ENCODE measurements around the gene OTUD3. TPM values are rescaled to one million over a fixed set of nuclear protein-coding genes. Genes with fewer than 3 reads are reported as not detected.

OTUD3 gene
- polyA plus RNA-seq, 1 donor (not counting 4 experiments of a cell fraction or from before 2014, with no cell fraction given) = 7.0 TPM

DNA sequence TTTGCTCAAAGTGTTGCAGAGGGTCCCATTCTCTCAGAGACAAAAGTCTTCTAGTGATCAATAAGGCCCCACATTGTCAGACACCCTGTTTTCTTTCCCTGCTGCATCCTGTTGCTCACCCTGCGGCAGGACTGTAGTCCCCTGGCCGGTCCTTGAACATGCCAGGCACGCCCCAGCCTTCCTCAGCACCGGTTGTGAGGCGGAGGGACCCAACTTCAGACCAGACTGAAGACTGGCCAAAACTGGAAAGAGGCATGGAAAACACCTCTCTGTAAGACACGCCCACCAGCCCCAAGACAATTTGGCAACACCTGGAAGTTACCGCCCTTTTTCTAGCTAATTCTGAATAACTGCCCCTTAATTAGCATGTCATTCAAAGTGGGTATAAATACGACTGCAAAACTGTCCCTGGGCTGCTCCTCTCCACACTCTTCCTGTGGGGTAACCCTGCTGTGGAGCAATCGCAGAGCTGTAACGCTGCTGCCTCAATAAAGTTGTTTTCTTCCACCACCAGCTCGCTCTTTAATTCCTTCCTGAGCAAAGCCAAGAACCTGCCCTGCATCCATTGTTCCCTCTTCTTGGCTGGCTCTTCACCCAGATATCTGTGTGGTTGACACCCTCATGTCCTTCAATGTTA is 73.5 kb downstream of the OTUD3 start:
- H3K9me1 ChIP-seq (ENCODE audit: control insufficient read depth, extremely low read depth, insufficient read depth, low read length) = no peaks in the 10 kb centered on the region
- no peaks in the 10 kb centered on the region for H4K20me1 ChIP-seq (ENCODE audit: control insufficient read depth, extremely low read depth, insufficient read depth, low read length)
- H3K4me3 ChIP-seq (ENCODE audit: control insufficient read depth in 2 of 3, extremely low read depth in 1 of 3, insufficient read depth in 2 of 3, low read depth in 1 of 3, low read length in 3 of 3) = no peak overlapping the region
- no peak overlapping the region for H3K9ac ChIP-seq (ENCODE audit: control insufficient read depth, extremely low read depth, insufficient read depth, low read length)
- no peaks in the 10 kb centered on the region for H3K36me3 ChIP-seq (ENCODE audit: control insufficient read depth in 2 of 2, extremely low read depth in 1 of 2, insufficient read depth in 2 of 2, low read length in 2 of 2)
- H3K4me2 ChIP-seq (ENCODE audit: control insufficient read depth, extremely low read depth, insufficient read depth, low read depth, low read length) = no peak overlapping the region
- H3K9me3 ChIP-seq (ENCODE audit: control insufficient read depth, low read depth, low read length) = no peaks in the 10 kb centered on the region
- no peak overlapping the region for H2AFZ ChIP-seq (ENCODE audit: control insufficient read depth, low read length)
- H3K27ac ChIP-seq (ENCODE audit: control insufficient read depth, insufficient read depth, low read length) = no peak overlapping the region
- no peaks in the 10 kb centered on the region for H3K4me1 ChIP-seq (ENCODE audit: control insufficient read depth, extremely low read depth, insufficient read depth, low read length)
- dilution Hi-C loops (cut with MboI; ENCODE audit: extremely low pct_ligation_motif_present, low sequenced_read_pairs) = no loop called here
- no peak for FAIRE-seq
- H3K79me2 ChIP-seq (ENCODE audit: control insufficient read depth, insufficient read depth, low read length) = no peaks in the 10 kb centered on the region
- peaks cover 4% of the 10 kb centered on the region for H3K27me3 ChIP-seq (ENCODE audit: control insufficient read depth, extremely low read depth, insufficient read depth, low read length)
- TF ChIP-seq EZH2 (IDR thresholded peaks at IDR 0.05; ENCODE audit: low read length) (no peak), CTCF (optimal IDR thresholded peaks at IDR 0.05 in 1 of 3, IDR thresholded peaks at IDR 0.05 in 1 of 3, conservative IDR thresholded peaks at IDR 0.05 in 1 of 3; ENCODE audit: extremely low read depth in 1 of 3, insufficient read depth in 2 of 3, low read length in 3 of 3) (no peak)
- DNase-seq (ENCODE audit: low read depth, low spot score) = no peak

DNA sequence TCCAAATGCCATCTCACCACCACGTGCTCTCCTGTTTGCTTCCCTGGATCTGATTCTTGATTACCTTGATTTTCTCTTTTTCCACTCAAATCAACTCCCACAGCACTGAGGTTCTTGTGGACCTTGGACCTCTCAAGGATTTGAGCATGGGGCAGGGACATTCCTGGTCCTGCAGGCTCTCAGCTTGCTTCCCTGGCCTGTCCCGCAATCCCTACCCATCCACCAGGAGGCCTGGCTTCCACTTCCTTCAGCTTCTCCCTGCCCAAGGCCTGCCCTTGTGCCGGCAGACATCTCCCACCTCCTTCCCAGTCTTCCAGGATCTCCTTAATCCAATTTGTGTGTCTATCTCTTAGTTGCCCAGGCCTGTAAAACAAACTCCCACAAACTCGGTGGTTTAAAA is 75.6 kb downstream of the OTUD3 start:
- no peaks in the 10 kb centered on the region for H3K9me1 ChIP-seq (ENCODE audit: control insufficient read depth, extremely low read depth, insufficient read depth, low read length)
- peaks cover 9% of the 10 kb centered on the region for H3K27me3 ChIP-seq (ENCODE audit: control insufficient read depth, extremely low read depth, insufficient read depth, low read length)
- dilution Hi-C loops (cut with MboI; ENCODE audit: extremely low pct_ligation_motif_present, low sequenced_read_pairs) = no loop called here
- H4K20me1 ChIP-seq (ENCODE audit: control insufficient read depth, extremely low read depth, insufficient read depth, low read length) = no peaks in the 10 kb centered on the region
- no peak overlapping the region for H3K27ac ChIP-seq (ENCODE audit: control insufficient read depth, insufficient read depth, low read length)
- DNase-seq (ENCODE audit: low read depth, low spot score) (no peak), FAIRE-seq (no peak)
- peak; percentile 19 to 35 (median 31) for TF ChIP-seq CTCF (optimal IDR thresholded peaks at IDR 0.05 in 1 of 3, IDR thresholded peaks at IDR 0.05 in 1 of 3, conservative IDR thresholded peaks at IDR 0.05 in 1 of 3; ENCODE audit: extremely low read depth in 1 of 3, insufficient read depth in 2 of 3, low read length in 3 of 3)
- no peak for TF ChIP-seq EZH2 (IDR thresholded peaks at IDR 0.05; ENCODE audit: low read length)
- no peaks in the 10 kb centered on the region for H3K79me2 ChIP-seq (ENCODE audit: control insufficient read depth, insufficient read depth, low read length)
- no peaks in the 10 kb centered on the region for H3K36me3 ChIP-seq (ENCODE audit: control insufficient read depth in 2 of 2, extremely low read depth in 1 of 2, insufficient read depth in 2 of 2, low read length in 2 of 2)
- no peak overlapping the region for H3K4me2 ChIP-seq (ENCODE audit: control insufficient read depth, extremely low read depth, insufficient read depth, low read depth, low read length)
- no peak overlapping the region for H3K4me3 ChIP-seq (ENCODE audit: control insufficient read depth in 2 of 3, extremely low read depth in 1 of 3, insufficient read depth in 2 of 3, low read depth in 1 of 3, low read length in 3 of 3)
- no peaks in the 10 kb centered on the region for H3K4me1 ChIP-seq (ENCODE audit: control insufficient read depth, extremely low read depth, insufficient read depth, low read length)
- no peaks in the 10 kb centered on the region for H3K9me3 ChIP-seq (ENCODE audit: control insufficient read depth, low read depth, low read length)
- no peak overlapping the region for H2AFZ ChIP-seq (ENCODE audit: control insufficient read depth, low read length)
- no peak overlapping the region for H3K9ac ChIP-seq (ENCODE audit: control insufficient read depth, extremely low read depth, insufficient read depth, low read length)

All from keratinocyte (primary cell).